SK-N-SH (cell line): Measurements from ENCODE around the gene TMEM106A.
"Not testable (repeated sequence)": the region's sequence is repeated elsewhere in the genome, so short reads cannot be mapped to it uniquely, and the experiment has no call there.

Experiments used
- MEF2A ChIP-seq: IDR thresholded peaks from 2 replicates; pipeline ENCODE4 v1.4.0; 2012; ENCODE audit warnings: low read depth, borderline replicate concordance
- SIN3A ChIP-seq: IDR thresholded peaks from 2 replicates; pipeline ENCODE4 v1.6.1; 2012; ENCODE audit warnings: low read depth, mild to moderate bottlenecking, low read length, moderate library complexity, borderline replicate concordance
- TEAD4 ChIP-seq: IDR thresholded peaks from 2 replicates; pipeline ENCODE4 v1.4.0; 2012; ENCODE audit warnings: mild to moderate bottlenecking, borderline replicate concordance; ENCODE audit not compliant: insufficient read depth
- TF ChIP-seq, protein P1 (sequence below): fragments of 200-600 bp; sonication (generic); IDR thresholded peaks from 2 replicates; pipeline ENCODE4 v1.6.1; 2017; ENCODE audit warnings: antibody characterized with exemption, mild to moderate bottlenecking, moderate library complexity
- TF ChIP-seq, protein P2 (sequence below): IDR thresholded peaks from 2 replicates; pipeline ENCODE4; 2012
- TF ChIP-seq, protein P3 (sequence below): IDR thresholded peaks from 2 replicates; pipeline ENCODE4 v1.4.0; 2012; ENCODE audit warnings: low read depth

DNA sequence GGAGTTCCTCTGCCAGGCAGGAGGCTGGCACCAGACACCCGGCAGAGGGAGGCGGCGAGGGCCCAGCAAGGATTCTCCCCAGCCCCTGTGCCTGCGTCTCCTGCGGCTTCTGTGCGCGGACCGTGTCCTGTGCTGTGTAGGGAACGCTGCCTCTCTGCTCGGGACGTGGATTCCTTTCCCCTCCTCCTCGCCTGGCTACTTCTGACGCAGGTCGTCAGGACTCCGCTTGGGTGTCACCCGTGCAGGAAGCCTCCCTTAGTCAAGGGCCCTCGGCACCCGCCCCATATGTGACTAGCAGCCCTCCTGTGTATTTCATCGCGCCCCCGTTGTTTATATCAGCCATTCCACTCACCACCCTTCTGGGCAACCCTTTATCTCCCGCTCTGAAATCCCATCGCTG lies 34.8 kb downstream of the TMEM106A start:
- TF ChIP-seq SIN3A, MEF2A, TEAD4: not testable (repeated sequence)
- TF ChIP-seq, protein P1, sequence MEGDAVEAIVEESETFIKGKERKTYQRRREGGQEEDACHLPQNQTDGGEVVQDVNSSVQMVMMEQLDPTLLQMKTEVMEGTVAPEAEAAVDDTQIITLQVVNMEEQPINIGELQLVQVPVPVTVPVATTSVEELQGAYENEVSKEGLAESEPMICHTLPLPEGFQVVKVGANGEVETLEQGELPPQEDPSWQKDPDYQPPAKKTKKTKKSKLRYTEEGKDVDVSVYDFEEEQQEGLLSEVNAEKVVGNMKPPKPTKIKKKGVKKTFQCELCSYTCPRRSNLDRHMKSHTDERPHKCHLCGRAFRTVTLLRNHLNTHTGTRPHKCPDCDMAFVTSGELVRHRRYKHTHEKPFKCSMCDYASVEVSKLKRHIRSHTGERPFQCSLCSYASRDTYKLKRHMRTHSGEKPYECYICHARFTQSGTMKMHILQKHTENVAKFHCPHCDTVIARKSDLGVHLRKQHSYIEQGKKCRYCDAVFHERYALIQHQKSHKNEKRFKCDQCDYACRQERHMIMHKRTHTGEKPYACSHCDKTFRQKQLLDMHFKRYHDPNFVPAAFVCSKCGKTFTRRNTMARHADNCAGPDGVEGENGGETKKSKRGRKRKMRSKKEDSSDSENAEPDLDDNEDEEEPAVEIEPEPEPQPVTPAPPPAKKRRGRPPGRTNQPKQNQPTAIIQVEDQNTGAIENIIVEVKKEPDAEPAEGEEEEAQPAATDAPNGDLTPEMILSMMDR = not testable (repeated sequence)
- TF ChIP-seq, protein P2, sequence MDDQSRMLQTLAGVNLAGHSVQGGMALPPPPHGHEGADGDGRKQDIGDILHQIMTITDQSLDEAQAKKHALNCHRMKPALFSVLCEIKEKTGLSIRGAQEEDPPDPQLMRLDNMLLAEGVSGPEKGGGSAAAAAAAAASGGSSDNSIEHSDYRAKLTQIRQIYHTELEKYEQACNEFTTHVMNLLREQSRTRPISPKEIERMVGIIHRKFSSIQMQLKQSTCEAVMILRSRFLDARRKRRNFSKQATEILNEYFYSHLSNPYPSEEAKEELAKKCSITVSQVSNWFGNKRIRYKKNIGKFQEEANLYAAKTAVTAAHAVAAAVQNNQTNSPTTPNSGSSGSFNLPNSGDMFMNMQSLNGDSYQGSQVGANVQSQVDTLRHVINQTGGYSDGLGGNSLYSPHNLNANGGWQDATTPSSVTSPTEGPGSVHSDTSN = not testable (repeated sequence)
- TF ChIP-seq, protein P3, sequence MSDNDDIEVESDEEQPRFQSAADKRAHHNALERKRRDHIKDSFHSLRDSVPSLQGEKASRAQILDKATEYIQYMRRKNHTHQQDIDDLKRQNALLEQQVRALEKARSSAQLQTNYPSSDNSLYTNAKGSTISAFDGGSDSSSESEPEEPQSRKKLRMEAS = not testable (repeated sequence)
